GM19035 (cell line): ENCODE results near the gene SORBS2.

Experiments used
- ATAC-seq: cut with Tn5 transposase; IDR thresholded peaks from one replicate; pipeline ENCODE4 v1.9.1; 2021; ENCODE audit not compliant: unreplicated experiment

SORBS2 gene

GRCh38 chr4:185774845-185775680 is 36.9 kb downstream of the SORBS2 start:
- ATAC-seq, result no peak

- no peak for ATAC-seq
Observed at GRCh38 chr4:185774131-185774653, 37.8 kb downstream of the SORBS2 start.

GRCh38 chr4:185773419-185773818 is 38.6 kb downstream of the SORBS2 start:
- no peak for ATAC-seq

GRCh38 chr4:185772391-185773093 is 39.5 kb downstream of the SORBS2 start:
- ATAC-seq, result no peak

- ATAC-seq, result no peak
Observed at GRCh38 chr4:185771711-185772390, 40.1 kb downstream of the SORBS2 start.

- ATAC-seq, result no peak
Observed at GRCh38 chr4:185767528-185767927, 44.5 kb downstream of the SORBS2 start.

GRCh38 chr4:185764876-185765275 is 47.1 kb downstream of the SORBS2 start:
- ATAC-seq, result no peak

GRCh38 chr4:185761352-185762235 is 50.4 kb downstream of the SORBS2 start:
- no peak for ATAC-seq

- no peak for ATAC-seq
Observed at GRCh38 chr4:185758807-185759206, 53.2 kb downstream of the SORBS2 start.

- no peak for ATAC-seq
Observed at GRCh38 chr4:185755451-185755850, 56.5 kb downstream of the SORBS2 start.

- ATAC-seq, result no peak
Observed at GRCh38 chr4:185754961-185755360, 57.0 kb downstream of the SORBS2 start.

- ATAC-seq, result no peak
Observed at GRCh38 chr4:185752872-185753271, 59.1 kb downstream of the SORBS2 start.

GRCh38 chr4:185749858-185750257 is 62.1 kb downstream of the SORBS2 start:
- ATAC-seq, result no peak

GRCh38 chr4:185748901-185749390 is 63.0 kb downstream of the SORBS2 start:
- no peak for ATAC-seq

- no peak for ATAC-seq
Observed at GRCh38 chr4:185745891-185746290, 66.1 kb downstream of the SORBS2 start.

GRCh38 chr4:185744946-185745345 is 67.0 kb downstream of the SORBS2 start:
- no peak for ATAC-seq

- no peak for ATAC-seq
Observed at GRCh38 chr4:185744488-185744862, 67.5 kb downstream of the SORBS2 start.

- no peak for ATAC-seq
Observed at GRCh38 chr4:185743722-185744487, 68.1 kb downstream of the SORBS2 start.

GRCh38 chr4:185742766-185743165 is 69.2 kb downstream of the SORBS2 start:
- no peak for ATAC-seq

- ATAC-seq, result no peak
Observed at GRCh38 chr4:185741795-185742194, 70.2 kb downstream of the SORBS2 start.
